PC-3 (cell line): ENCODE measurements around the gene ADGRF4. TPM values are rescaled to one million over a fixed set of nuclear protein-coding genes. Genes with fewer than 3 reads are reported as not detected.
A peak's percentile ranks its signal among the peaks of the same experiment; 100 is the strongest.

Experiments used
- ATAC-seq: fragments of 200-7000 bp; cut with Tn5 transposase; 2 replicates; pipeline ENCODE4 v1.9.1; 2020; ENCODE audit warnings: mild to moderate bottlenecking, moderate library complexity
- Bru-seq: library from RNA; stranded (reverse); fragments of 400-500 nt; gene quantifications from one replicate; lab custom pipeline; 2021; lab: Mats Ljungman, UMichigan
- BruChase-seq, 2 experiments: library from RNA; stranded (reverse); fragments of 400-500 nt; gene quantifications; one replicate each; lab custom pipeline; 2021; lab: Mats Ljungman, UMichigan
- BruUV-seq: library from RNA; stranded (reverse); fragments of 400-500 nt; replicated peaks from 2 replicates; lab custom pipeline; 2021; lab: Mats Ljungman, UMichigan
- CTCF ChIA-PET: fragments of 300-600 bp; sonication (Branson Sonifier 250); formaldehyde crosslinking; loops from one replicate; lab custom pipeline; 2022; ENCODE audit warnings: antibody characterized with exemption; lab: Charles Lee
- POLR2A ChIA-PET: fragments of 300-600 bp; sonication (Branson Sonifier 250); formaldehyde crosslinking; loops from one replicate; lab custom pipeline; 2022; ENCODE audit warnings: antibody characterized with exemption; ENCODE audit not compliant: unreplicated experiment; lab: Charles Lee
- DNase-seq: peaks from one replicate; pipeline ENCODE4 v3.0.0-alpha.2; 2015
- H2AFZ ChIP-seq: fragments of 300-600 bp; sonication (generic); 2 replicates; pipeline ENCODE4 v1.6.0; 2016; ENCODE audit warnings: antibody characterized with exemption, low read length
- H3F3A ChIP-seq: fragments of 300-600 bp; sonication (generic); one replicate; pipeline ENCODE4 v1.6.0; 2017; ENCODE audit warnings: antibody characterized with exemption, low read length, control low read depth, mild to moderate bottlenecking; ENCODE audit not compliant: unreplicated experiment
- H3K27ac ChIP-seq: fragments of 300-600 bp; sonication (generic); 2 replicates; pipeline ENCODE4 v1.5.1; 2016; ENCODE audit warnings: mild to moderate bottlenecking, low read length
- H3K27me3 ChIP-seq: fragments of 300-600 bp; sonication (generic); 2 replicates; pipeline ENCODE4 v1.6.1; 2016; ENCODE audit warnings: low read length, mixed read lengths
- H3K36me3 ChIP-seq: fragments of 300-600 bp; sonication (generic); 2 replicates; pipeline ENCODE4 v1.6.1; 2016; ENCODE audit warnings: low read depth, mixed run types, low read length, mixed read lengths
- H3K4me1 ChIP-seq: fragments of 300-600 bp; sonication (generic); 2 replicates; pipeline ENCODE4 v1.5.1; 2016; ENCODE audit warnings: low read length; ENCODE audit not compliant: insufficient read depth
- H3K4me2 ChIP-seq: fragments of 300-600 bp; sonication (generic); 2 replicates; pipeline ENCODE4 v1.6.0; 2016; ENCODE audit warnings: low read length
- H3K4me3 ChIP-seq: fragments of 300-600 bp; sonication (generic); 2 replicates; pipeline ENCODE4 v1.5.1; 2016; ENCODE audit warnings: mild to moderate bottlenecking, low read length, mixed read lengths
- H3K79me2 ChIP-seq: fragments of 300-600 bp; sonication (generic); 2 replicates; pipeline ENCODE4 v1.6.1; 2017; ENCODE audit warnings: low read length, mixed read lengths
- H3K9ac ChIP-seq: fragments of 300-600 bp; sonication (generic); 2 replicates; pipeline ENCODE4 v1.6.0; 2016; ENCODE audit warnings: mild to moderate bottlenecking, low read length
- H3K9me2 ChIP-seq: fragments of 300-600 bp; sonication (generic); replicated peaks from 2 replicates; pipeline ENCODE4 v1.6.1; 2016; ENCODE audit warnings: mixed run types, low read length, mixed read lengths
- H3K9me3 ChIP-seq: fragments of 300-600 bp; sonication (generic); 2 replicates; pipeline ENCODE4 v1.6.1; 2016; ENCODE audit warnings: low read length, mixed read lengths
- H4K20me1 ChIP-seq: fragments of 300-600 bp; sonication (generic); 2 replicates; pipeline ENCODE4 v1.6.1; 2016; ENCODE audit warnings: low read length, mixed read lengths
- EZH2 ChIP-seq: fragments of 300-600 bp; sonication (generic); IDR thresholded peaks from one replicate; pipeline ENCODE4 v1.6.1; 2017; ENCODE audit warnings: antibody characterized with exemption, mild to moderate bottlenecking, low read length; ENCODE audit not compliant: unreplicated experiment
- EZH2phosphoT487 ChIP-seq: fragments of 300-600 bp; sonication (generic); IDR thresholded peaks from 2 replicates; pipeline ENCODE4 v1.6.1; 2018; ENCODE audit warnings: mild to moderate bottlenecking, antibody characterized with exemption, low read length, borderline replicate concordance
- intact Hi-C: fragments of 100-400 bp; cut with micrococcal nuclease; formaldehyde crosslinking; loops from 2 replicates; pipeline ENCODE4 v1.9.0; 2023
- long read RNA-seq: library from polyadenylated mRNA; unstranded; transcript quantifications from one replicate; pipeline ENCODE4 v2.0.0, GENCODE V29; 2021; ENCODE audit not compliant: unreplicated experiment
- total RNA-seq: library from RNA; depleted of rRNA; stranded (reverse); fragments of >200 nt; gene quantifications from 2 replicates; pipeline ENCODE4 v1.2.3, GENCODE V29; 2014; rRNA removed
- TF ChIP-seq, protein P1 (sequence below): fragments of 300-600 bp; sonication (generic); conservative IDR thresholded peaks from 2 replicates; pipeline ENCODE4 v1.5.1; 2017; ENCODE audit warnings: antibody characterized with exemption, low read depth, mild to moderate bottlenecking, low read length

Gene ADGRF4, protein sequence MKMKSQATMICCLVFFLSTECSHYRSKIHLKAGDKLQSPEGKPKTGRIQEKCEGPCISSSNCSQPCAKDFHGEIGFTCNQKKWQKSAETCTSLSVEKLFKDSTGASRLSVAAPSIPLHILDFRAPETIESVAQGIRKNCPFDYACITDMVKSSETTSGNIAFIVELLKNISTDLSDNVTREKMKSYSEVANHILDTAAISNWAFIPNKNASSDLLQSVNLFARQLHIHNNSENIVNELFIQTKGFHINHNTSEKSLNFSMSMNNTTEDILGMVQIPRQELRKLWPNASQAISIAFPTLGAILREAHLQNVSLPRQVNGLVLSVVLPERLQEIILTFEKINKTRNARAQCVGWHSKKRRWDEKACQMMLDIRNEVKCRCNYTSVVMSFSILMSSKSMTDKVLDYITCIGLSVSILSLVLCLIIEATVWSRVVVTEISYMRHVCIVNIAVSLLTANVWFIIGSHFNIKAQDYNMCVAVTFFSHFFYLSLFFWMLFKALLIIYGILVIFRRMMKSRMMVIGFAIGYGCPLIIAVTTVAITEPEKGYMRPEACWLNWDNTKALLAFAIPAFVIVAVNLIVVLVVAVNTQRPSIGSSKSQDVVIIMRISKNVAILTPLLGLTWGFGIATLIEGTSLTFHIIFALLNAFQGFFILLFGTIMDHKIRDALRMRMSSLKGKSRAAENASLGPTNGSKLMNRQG
- total RNA-seq (3.4 and 4.2 TPM in 2 replicates), Bru-seq, nascent RNA (percentile 67 among the genes with signal in this experiment), BruChase-seq, experiment 1, labeled RNA remaining after a 6-hour chase (percentile 59 among the genes with signal in this experiment), BruChase-seq, experiment 2, labeled RNA remaining after a 2-hour chase (percentile 56 among the genes with signal in this experiment)
- long read RNA-seq = 0 reads

DNA sequence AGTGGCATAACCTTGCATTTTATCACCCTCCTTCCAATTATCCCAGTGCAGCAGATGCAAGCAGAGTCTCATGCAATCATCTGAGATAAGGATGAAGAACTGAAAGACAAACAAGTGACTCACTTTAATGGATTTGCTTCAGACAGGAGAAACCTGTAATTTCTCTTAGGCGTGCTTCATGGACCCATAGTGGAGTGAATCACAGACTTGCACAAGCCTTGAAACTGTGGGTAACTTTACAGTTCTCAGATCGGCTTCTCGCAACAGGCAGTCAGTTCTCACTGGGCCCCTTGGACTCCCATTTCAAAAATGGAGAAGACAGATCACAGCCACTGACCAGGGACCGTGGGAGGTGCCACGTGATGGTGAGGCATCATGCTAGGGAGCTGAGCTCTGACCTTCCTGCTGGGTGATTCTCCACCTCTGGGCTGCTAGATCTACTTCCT, at the start of gene ADGRF4:
Gene ADGRF4 (plus strand): TSS at position 239 of the 446 bp plus-strand sequence. CDS start 8,666 bp downstream, outside the sequence.
- no peaks in the 10 kb centered on the region for H4K20me1 ChIP-seq
- no peaks in the 10 kb centered on the region for H3K36me3 ChIP-seq
- no peaks in the 10 kb centered on the region for H3K9me3 ChIP-seq
- peaks cover 18% of the 10 kb centered on the region for H3F3A ChIP-seq
- peak within 1 kb of the TSS; percentile 63 for H3K4me3 ChIP-seq
- H3K4me2 ChIP-seq = peak within 1 kb of the TSS; percentile 84
- intact Hi-C loops = loop anchor here (1.0 to 5.0 kb wide), 2 partner anchors 34 to 46 kb away; no protein-coding TSS in a partner anchor
- peak within 1 kb of the TSS; percentile 71 for H3K9ac ChIP-seq
- ATAC-seq (peak; percentile 75), DNase-seq (peak; percentile 95)
- TF ChIP-seq, protein P1, sequence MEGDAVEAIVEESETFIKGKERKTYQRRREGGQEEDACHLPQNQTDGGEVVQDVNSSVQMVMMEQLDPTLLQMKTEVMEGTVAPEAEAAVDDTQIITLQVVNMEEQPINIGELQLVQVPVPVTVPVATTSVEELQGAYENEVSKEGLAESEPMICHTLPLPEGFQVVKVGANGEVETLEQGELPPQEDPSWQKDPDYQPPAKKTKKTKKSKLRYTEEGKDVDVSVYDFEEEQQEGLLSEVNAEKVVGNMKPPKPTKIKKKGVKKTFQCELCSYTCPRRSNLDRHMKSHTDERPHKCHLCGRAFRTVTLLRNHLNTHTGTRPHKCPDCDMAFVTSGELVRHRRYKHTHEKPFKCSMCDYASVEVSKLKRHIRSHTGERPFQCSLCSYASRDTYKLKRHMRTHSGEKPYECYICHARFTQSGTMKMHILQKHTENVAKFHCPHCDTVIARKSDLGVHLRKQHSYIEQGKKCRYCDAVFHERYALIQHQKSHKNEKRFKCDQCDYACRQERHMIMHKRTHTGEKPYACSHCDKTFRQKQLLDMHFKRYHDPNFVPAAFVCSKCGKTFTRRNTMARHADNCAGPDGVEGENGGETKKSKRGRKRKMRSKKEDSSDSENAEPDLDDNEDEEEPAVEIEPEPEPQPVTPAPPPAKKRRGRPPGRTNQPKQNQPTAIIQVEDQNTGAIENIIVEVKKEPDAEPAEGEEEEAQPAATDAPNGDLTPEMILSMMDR = no peak
- TF ChIP-seq EZH2 (no peak), EZH2phosphoT487 (no peak)
- H3K4me1 ChIP-seq = peaks cover 50% of the 10 kb centered on the region
- H3K27ac ChIP-seq = peak within 1 kb of the TSS; percentile 95
- ChIA-PET POLR2A (no interaction called here), CTCF (no interaction called here)
- BruUV-seq = no TSS peak
- H3K9me2 ChIP-seq = no peaks in the 10 kb centered on the region
- H2AFZ ChIP-seq = peak within 1 kb of the TSS; percentile 31
- peaks cover 27% of the 10 kb centered on the region for H3K79me2 ChIP-seq
- H3K27me3 ChIP-seq = no peaks in the 10 kb centered on the region

DNA sequence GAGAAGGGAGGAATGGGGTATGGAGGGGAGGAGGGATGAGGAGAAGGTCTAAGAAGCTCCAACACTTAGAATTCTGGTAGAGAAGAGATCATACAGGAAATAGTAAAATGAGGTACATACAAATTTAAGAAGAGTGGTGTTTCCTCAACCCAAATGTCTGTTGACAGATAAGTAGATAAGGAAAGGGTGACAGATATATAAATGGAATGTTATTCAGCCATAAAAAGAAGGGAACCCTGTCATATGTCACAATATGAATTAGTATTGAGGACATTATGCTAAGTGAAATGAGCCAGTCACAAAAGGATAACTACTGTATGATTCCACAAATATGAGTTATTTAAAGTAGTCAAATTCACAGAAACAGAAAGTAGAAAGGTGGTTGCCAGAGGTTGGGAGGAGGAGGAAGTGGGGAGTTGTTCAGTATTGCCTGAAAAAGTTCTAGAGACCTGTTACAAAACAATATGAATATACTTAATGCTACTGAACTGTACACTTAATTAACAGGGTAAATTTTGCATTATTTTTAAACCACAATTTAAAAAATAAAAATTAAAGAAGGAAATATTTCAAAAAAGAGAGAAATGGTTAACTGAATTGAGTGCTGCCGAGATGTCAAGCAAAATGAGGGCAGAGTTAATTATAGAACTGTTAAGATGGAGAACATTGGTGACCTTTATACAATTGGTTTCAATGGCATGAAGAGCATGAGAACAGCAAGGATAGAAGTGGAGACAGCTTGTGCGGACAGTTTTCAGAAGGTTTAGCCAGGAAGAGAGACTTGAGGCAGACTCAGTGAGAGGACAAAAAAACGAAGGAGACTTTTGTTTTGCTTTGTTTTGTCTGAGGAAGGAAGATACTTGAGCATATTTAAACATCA, 47.6 kb upstream of the ADGRF4 start:
- Histone ChIP-seq H3K4me3 (no peak overlapping the region), H2AFZ (peak overlapping the region; percentile 71), H3K4me2 (peak overlapping the region; percentile 74), H3K27me3 (no peaks in the 10 kb centered on the region), H3K4me1 (peaks cover 40% of the 10 kb centered on the region), H3K36me3 (no peaks in the 10 kb centered on the region), H3F3A (no peaks in the 10 kb centered on the region), H3K9me2 (no peaks in the 10 kb centered on the region), H3K9me3 (no peaks in the 10 kb centered on the region), H3K9ac (0 out of 2 replicates have a peak overlapping the region, but pooled peaks have one; percentile 16), H4K20me1 (no peaks in the 10 kb centered on the region), H3K79me2 (no peaks in the 10 kb centered on the region), H3K27ac (peak overlapping the region; percentile 66)
- no TSS peak for BruUV-seq
- ATAC-seq (no peak), DNase-seq (peak; percentile 21)
- intact Hi-C loops = loop anchor here (5.0 kb wide), 1 partner anchor 47 kb away; the partner anchor contains the start of gene ADGRF4
- ChIA-PET POLR2A (no interaction called here), CTCF (no interaction called here)
- TF ChIP-seq EZH2phosphoT487 (no peak), EZH2 (no peak)
- TF ChIP-seq, protein P1 = no peak
